Testis (tissue), 2 donors: ENCODE measurements around the gene CRYBA4.

Experiments used
- CTCF ChIP-seq, 3 experiments: fragments of 450-650 bp in 2 of 3; fragments of 200-600 bp in 1 of 3; sonication (generic) in 1 of 3; IDR thresholded peaks; one replicate each; pipeline ENCODE4 v1.5.1; 2016 to 2019; ENCODE audit warnings: antibody characterized with exemption in 3 of 3, mild to moderate bottlenecking in 2 of 3, moderate library complexity in 1 of 3
- POLR2A ChIP-seq: fragments of 450-650 bp; IDR thresholded peaks from one replicate; pipeline ENCODE4 v1.6.1; 2017; ENCODE audit warnings: antibody characterized with exemption, mild to moderate bottlenecking, moderate library complexity

- TF ChIP-seq CTCF (IDR thresholded peaks at IDR 0.05) (no peak), POLR2A (no peak)
These were observed 29.1 kb downstream of the CRYBA4 start for GRCh38 chr22:26650722-26651421.
